Heart left ventricle (tissue), 13 donors: ENCODE results near the gene CEP70.

Experiments
- CTCF ChIP-seq, 12 donors: fragments of 200-600 bp; sonication (generic) in 4 of 12; IDR thresholded peaks; one replicate each; pipeline versions ENCODE4 v1.5.0 to v1.8.0; 2018 to 2022; ENCODE audit warnings: antibody characterized with exemption in 12 of 12, mild to moderate bottlenecking in 5 of 12
- POLR2A ChIP-seq, 2 donors: fragments of 450-650 bp; IDR thresholded peaks; one replicate each; pipeline ENCODE4 v1.6.1; 2017; ENCODE audit warnings: antibody characterized with exemption in 2 of 2, mild to moderate bottlenecking in 2 of 2, moderate library complexity in 2 of 2
- donor health status: ischemic (EF 13 %, LVEDD 7.1; RV severe dilation, severe dysfunction).
- donor health status: DM: no; HTN: yes; CAD: no.
- donor health status: DM: no; HTN: no; CAD: no.
- donor health status: ischemic (EF 25% LVEDD 6.9; RV normal size, moderate dysfunction).
- donor health status: ischemic (EF 25% LVEDD 5.7; RV mildly dilated, moderate dysfunction).
- donor health status: ischemic (EF 35%, LVEDD 5.7; RV mildly dilated, moderate dysfunction).
- donor health status: nonischemic (EF 11% LVEDD 7.7; RV severe dilation, severe dysfunction).
- donor health status: DM: yes; HTN: yes; CAD: no.
- donor health status: PGD.
- donor health status: ischemic (EF 29% LVEDD 5.4; RV normal size, mild dysfunction).
- donor health status: nonischemic (EF 23%, LVEDD 6.1; RV moderate dilation, normal function).

GRCh38 chr3:138598534-138598933, 4.5 kb upstream of the CEP70 start:
- TF ChIP-seq CTCF (IDR thresholded peaks at IDR 0.05) (no peak), POLR2A (IDR thresholded peaks at IDR 0.05) (no peak)
